Measurements from ENCODE around the gene ATOH1.

ATOH1 gene

DNA sequence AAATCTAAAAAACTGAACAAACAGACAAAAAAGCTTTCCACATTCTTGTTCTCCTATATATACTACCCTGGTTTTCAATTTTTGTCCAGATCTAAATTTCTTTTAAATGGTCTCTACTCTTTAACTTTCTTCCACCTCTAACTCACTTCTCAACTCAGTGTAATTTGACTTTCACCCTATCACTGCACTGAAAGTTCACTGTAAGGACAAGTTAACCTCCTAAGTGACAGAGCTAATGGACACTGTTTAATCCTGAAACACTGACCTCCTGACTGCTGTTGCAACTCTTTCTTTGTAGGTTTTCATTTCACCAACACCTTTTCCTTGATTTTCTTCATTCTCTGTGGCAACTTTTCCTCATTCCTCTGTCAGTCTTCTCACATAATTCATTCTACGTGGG lies 50.0 kb downstream of the ATOH1 start:
- Histone ChIP-seq H3K36me3 (ENCODE audit: control insufficient read depth in 2 of 2, insufficient read depth in 2 of 2, low read length in 2 of 2) (no peaks in the 10 kb centered on the region), H3K27me3 (ENCODE audit: control insufficient read depth in 1 of 2, insufficient read depth in 2 of 2, low read length in 2 of 2) (no peaks in the 10 kb centered on the region), H3K9ac (ENCODE audit: low read length in 2 of 2) (no peak overlapping the region), H3K27ac (ENCODE audit: low read length) (no peak overlapping the region), H3K9me3 (ENCODE audit: control insufficient read depth in 2 of 2, low read length in 2 of 2) (no peaks in the 10 kb centered on the region), H3K4me1 (ENCODE audit: control insufficient read depth, insufficient read depth, low read length) (no peaks in the 10 kb centered on the region), H3K4me3 (ENCODE audit: low read length in 2 of 2) (no peak overlapping the region)

DNA sequence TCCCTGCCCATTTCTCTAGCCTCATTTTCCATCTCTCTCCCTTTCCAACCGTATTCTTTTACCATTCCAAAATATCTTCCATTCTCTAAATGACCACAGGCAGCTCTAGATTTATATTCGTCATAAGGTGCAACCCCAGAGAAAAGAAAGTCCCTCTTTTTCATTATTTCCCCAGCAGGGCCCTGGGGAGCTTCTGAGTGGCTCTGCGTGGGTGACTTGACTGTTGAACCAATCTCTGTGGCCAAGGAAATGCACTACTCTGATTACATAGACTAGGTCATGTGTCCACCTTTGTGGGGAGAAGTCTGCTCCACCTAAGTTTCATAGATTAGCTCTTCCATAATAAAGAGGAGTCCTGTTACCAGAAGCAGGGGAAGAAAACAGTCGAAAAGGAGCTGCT lies 51.4 kb downstream of the ATOH1 start:
- H3K27me3 ChIP-seq (ENCODE audit: control insufficient read depth in 1 of 2, insufficient read depth in 2 of 2, low read length in 2 of 2) = no peaks in the 10 kb centered on the region
- H3K36me3 ChIP-seq (ENCODE audit: control insufficient read depth in 2 of 2, insufficient read depth in 2 of 2, low read length in 2 of 2) = no peaks in the 10 kb centered on the region
- no peaks in the 10 kb centered on the region for H3K4me1 ChIP-seq (ENCODE audit: control insufficient read depth, insufficient read depth, low read length)
- H3K9ac ChIP-seq (ENCODE audit: low read length in 2 of 2) = no peak overlapping the region
- H3K4me3 ChIP-seq (ENCODE audit: low read length in 2 of 2) = no peak overlapping the region
- no peaks in the 10 kb centered on the region for H3K9me3 ChIP-seq (ENCODE audit: control insufficient read depth in 2 of 2, low read length in 2 of 2)
- no peak overlapping the region for H3K27ac ChIP-seq (ENCODE audit: low read length)
